Measurements from ENCODE around the gene FANCI.

The FANCI gene

GRCh38 chr15:89359471-89360293 lies 115.9 kb downstream of the FANCI start:
- no peak for DNase-seq

- peak in 23 of 51 donors; percentile 18 to 75 (median 48) for DNase-seq
Observed at GRCh38 chr15:89360294-89360971, 116.7 kb downstream of the FANCI start.

GRCh38 chr15:89361451-89362202 lies 117.8 kb downstream of the FANCI start:
- DNase-seq: peak in 43 of 51 donors; percentile 19 to 82 (median 62)

DNA sequence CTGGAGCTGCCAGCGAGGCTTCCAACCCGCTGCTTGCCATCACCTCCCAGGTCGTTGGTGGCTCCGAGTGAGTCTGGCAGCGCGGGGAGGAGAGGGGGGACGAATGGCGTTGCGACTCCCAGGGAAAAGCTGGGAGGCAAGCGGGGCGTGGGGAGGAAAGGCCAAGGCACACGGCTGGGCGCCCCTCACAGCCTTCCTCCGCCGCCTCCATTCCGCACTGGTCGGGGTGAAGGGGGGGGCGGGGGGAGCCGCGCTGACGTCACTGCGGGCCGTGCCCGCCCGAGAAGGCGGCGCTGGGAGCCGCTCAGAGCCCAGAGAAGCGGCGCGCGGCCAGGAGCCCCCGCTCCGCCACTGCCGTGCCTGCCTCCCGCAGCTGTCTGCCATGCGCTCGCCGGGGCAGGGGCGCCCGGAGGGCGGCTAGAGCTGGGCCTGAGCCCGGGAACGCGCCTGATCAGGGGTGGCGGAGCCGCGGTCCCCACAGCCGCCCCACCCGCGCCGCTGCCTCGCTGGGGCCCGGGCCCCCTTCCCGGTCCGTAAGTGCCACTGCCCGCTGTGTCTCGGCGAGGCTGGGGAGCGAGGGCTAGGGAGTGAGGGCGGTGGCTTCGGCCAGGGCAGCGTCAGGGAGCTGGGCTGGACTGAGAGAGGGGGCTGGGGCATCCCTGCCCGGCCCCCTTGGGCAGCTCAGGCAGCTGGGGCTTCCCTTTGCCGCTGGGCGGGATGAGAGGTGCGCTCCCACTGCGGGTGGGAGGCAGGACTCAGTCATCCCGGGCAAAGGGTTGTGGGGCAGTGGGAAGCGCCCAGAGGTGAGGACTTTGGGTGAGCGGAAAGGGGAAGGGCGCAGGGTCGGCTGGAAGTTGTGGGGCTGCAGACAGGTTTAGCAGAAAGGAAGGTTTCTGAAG lies 118.7 kb downstream of the FANCI start:
- DNase-seq: peak in 41 of 51 donors; percentile 23 to 85 (median 67)

DNA sequence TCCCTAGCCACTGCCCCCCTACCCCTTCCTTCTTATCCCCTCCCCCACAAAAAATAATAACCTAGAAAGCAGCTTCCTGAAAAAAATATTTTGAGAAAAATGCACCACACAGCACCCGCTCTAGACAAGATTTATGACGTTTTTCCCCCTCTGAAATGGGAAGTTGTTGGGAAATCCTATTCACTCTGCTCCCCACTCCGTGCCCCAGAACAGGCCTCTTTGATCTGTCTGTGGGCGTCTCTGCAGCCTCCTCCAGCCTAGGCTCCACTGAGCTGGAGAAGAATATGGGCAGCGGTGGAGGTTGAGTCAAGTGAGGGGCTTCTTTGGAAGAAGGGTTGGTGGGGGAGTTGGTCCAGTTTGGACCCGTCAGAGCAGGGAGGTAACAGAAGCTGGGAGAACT lies 119.4 kb downstream of the FANCI start:
- DNase-seq: peak in 1 of 51 donors; percentile 25

DNA sequence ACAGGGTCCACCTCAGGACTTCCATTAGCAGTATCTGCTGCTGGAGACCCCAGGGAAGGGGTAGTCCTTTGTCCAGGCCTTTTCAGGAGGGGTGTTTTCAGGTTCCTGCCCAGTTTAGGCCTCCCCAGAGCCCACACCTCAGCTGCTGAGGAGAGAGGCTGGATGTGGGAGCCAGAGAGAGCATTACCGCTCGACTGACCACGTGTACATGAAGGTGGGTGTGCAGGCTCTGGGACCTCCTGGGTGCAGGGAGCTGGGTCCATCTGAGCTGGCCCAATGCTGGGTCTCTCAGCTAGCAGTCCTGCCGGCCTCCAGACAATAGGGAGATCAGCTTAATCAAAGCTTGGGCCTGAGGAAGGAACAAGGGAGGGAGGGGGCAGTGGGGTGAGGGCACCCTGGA lies 120.0 kb downstream of the FANCI start:
- no peak for DNase-seq

DNA sequence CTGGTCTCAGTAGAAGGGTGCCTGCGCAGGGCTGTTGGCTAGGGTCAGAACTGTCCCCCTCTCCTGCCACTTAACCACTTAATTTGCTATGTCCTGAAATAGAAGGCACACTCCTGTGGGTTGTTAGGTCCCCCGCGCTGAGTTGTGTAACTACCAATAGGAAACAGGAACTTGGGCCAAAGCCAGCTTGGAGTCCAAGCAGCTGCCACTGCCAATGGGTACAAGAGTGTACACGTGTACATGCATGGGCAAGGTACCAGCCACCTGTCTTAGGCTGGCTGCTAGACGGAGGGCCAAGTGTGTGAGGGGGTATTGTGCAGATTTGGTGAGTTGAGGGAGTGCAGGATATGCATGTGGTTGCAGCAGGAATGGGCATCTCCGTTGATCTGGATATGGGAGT lies 120.6 kb downstream of the FANCI start:
- DNase-seq: peak in 13 of 51 donors; percentile 9 to 48 (median 28)

DNA sequence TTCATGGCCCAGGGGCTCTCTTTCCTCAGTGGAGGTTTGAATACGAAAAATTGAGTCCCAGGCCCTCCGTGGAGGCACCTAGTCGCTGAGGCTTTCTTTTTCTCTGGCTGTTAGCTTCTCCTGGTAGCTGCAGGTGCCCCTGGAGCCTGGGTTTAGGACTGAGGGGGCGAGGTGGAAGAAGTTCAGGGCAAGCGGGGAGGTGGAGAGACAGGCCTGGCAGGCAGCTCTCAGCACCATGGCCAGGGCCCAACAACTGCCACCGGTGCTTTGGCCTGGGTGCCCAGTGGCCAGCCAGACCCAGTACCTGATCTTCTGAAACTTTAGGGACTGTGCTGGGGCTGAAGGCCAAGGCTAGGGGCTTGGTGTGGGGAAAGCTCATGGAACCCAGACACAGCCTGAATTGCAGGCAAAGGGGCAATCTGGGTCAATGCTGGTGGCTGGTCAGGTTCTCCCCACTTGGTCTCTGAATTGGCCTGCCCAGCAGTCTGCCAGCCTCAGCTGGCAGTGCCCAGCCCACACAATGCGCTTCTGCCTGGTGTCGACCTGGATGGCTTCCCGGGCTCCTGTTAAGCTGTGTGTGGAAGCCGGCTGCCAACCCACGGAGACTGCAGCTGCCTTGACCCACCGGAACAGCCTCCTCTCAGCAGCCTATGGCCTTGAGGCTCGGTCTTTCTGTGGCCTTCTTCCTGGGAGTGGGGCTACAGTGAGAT lies 121.1 kb downstream of the FANCI start:
- DNase-seq: peak in 40 of 51 donors; percentile 24 to 86 (median 64)

GRCh38 chr15:89365462-89366065 lies 121.8 kb downstream of the FANCI start:
- DNase-seq: peak in 2 of 51 donors; percentile 24 to 28
